Germinal center (tissue), 1 donor: ENCODE data around the gene FAM221A.
"Not testable (repeated sequence)": the region's sequence is repeated elsewhere in the genome, so short reads cannot be mapped to it uniquely, and the experiment has no call there.

Source experiments
- DNase-seq: peaks from one replicate; pipeline ENCODE4 v3.0.0; 2012; ENCODE audit warnings: mixed read lengths, low spot score

The FAM221A gene

DNA sequence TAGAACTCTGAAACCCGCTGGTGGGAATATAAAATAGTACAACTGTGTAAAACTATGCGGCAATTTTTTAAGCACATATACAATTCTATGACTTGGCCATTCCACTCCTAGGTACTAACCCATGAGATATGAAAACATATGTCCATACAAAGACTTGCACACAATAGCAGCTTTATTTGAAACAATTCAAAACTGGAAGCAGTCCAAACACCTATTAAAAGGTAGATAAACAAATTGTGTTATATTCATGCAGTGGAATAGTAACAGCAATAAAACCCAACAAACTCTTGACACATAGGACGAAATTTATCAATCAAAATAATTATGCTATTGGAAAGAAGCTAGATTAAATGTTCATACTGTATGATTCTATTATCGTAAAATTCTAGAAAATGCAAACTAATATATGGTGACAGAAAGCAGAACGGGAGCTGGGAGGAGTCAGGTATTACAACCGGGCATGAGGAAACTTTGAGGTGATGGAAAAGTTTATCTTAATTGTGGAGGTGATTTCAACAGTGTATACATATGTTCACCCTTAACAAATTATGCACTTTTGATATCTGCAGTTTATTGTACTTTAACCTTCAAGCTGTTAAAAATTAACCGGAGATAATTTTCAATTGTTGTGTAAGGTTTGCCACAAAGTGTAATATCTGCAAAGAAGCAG is 29.2 kb downstream of the FAM221A start:
- DNase-seq: no peak

- no peak for DNase-seq
Measured at GRCh38 chr7:23710000-23710399, 30.0 kb downstream of the FAM221A start, which contains the start of gene STK31. TSS of gene STK31 (plus strand) at chr7:23710219. CDS start at chr7:23710286, 67 bp downstream.

DNA sequence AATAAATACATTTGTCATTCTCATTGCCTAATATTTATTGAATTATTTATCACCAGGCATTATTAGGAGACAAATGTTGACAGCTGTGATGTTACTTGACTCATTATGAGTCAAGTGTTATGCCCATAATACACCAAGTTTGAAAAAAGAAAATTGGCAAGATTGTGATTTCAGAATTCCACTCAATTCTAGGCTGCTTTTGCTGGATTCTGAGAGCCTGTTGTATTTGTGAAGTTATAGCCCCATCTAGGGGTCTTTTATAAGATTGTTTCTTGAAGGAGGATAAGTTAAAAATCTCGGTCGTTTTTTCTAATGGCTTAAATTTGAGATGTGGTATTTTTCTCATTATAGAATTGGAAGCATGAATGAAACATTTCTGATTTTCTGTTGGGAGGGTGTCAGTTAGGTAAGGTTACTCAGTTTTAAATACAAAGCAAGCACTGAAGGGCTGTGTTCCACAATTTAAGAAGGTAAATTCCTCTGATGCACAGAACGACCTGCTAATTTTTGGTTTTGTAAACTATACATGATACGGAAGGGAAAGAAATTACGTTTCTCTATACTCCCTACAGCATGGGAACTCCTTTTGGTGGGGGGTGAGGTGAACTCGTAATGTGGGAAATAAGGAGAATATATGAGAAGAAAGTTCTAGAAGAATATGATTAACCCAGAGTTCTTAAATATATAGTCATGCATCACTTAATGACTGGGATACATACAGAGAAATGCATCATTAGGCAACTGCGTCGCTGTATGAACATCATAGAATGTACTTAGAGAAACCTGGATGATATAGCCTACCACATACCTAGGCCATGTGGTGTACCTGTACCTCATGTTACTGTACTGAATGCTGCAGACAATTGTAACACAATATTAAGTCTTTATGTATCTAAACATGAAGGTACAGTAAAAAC is 32.6 kb downstream of the FAM221A start:
- DNase-seq: peak; percentile 48

GRCh38 chr7:23713285-23714149 is 33.5 kb downstream of the FAM221A start:
- DNase-seq: no peak

DNA sequence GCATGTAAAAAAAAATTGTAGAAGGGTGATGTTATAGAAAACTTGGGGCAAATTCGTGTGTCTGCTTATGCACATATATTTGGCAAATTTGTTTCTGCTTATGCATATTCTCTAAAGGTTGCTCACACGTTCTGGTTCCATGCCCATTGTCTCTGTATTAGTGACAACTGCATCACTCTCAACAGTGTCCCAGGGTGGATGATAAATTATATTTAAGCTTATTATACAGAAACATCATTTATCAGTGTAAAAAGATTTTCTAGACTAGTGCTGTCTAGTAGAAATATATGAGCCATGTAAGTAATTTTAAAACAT is 34.1 kb downstream of the FAM221A start:
- DNase-seq: no peak

- DNase-seq: no peak
Measured at GRCh38 chr7:23714579-23714978, 34.6 kb downstream of the FAM221A start.

- no peak for DNase-seq
Measured at GRCh38 chr7:23715099-23715498, 35.1 kb downstream of the FAM221A start.

DNA sequence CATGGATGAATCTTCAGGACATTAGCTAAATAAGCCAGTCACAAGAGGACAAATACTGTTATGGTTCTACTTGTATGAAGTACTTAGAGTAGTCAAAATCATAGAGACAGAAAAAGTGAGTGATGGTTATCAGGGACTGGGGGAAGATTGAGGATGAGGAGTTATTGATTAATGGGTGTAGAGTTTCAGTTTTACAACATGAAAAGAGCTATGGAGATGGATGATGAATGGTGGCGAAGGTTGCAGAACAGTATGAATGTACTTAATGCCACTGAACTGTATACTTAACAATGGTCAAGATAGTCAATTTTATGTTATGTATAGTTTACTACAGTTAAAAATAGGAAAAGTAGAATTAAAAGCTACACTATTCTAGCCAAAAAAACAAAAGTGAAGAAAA is 37.8 kb downstream of the FAM221A start:
- DNase-seq: no peak

DNA sequence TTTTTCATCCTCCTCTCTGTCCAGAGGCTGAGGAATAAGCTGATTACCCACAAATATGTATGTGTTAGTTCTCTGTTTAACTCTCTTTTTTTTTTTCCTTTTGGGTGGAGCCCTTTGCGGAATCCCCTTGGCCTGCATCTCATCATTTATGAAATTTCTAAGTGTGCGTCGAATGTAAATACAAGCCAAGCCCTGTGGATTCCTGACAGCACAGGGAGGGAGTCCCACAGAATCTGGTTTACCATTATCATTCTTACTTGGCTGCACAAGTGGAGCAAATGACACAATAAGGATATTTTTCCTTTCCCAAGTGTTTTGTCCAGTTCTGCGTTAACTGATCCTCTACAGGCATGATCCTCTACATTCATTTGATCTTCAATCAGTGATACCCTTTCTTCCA is 41.5 kb downstream of the FAM221A start:
- DNase-seq: no peak

- not testable (repeated sequence) for DNase-seq
Measured at GRCh38 chr7:23722587-23723216, 42.7 kb downstream of the FAM221A start.

DNA sequence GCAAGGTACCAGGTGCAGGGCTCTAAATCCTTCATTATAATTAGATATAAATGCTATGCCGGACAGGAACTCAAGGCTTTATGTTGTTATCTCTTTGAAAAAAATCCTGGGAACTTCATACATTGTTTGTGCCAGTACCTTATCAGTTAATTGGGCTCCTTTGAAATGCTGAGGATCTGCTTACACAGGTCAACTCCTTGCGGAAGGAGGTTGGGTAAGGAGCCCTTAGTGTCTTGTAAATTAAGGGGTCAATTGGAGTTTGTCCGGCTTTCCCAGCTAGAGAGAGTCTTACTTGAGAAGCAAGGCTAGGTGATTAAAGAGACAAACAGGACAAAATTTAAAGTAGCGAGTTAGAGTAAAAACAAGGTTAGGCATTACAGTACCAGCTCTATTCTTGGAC is 44.1 kb downstream of the FAM221A start:
- DNase-seq: not testable (repeated sequence)

GRCh38 chr7:23742051-23742450 is 62.1 kb downstream of the FAM221A start:
- no peak for DNase-seq

GRCh38 chr7:23743226-23743625 is 63.2 kb downstream of the FAM221A start:
- no peak for DNase-seq

DNA sequence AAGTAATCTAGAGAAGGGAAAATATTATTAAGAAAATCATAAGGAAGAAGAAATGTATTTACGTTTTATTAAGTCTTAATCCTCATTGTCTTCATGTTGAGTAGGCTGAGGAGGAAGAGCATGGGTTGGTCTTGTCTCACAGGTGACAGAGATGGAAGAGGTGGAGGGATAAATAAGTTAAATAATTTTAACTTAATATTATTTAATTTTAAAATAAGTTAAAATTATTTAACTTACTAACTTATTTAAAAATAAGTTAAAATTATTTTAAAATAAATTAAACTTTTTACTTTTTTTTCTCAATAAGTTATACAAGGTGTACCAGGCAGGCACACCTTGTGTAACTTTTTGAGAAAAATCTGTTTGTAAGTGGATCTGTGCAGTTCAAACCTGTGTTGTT is 66.6 kb downstream of the FAM221A start:
- no peak for DNase-seq

GRCh38 chr7:23751852-23752251 is 71.9 kb downstream of the FAM221A start:
- DNase-seq: no peak
